NCI-H1436 treated with DMSO at 0.1 percent for 48 hours (cell line): ENCODE data around the gene HPN.
"Not testable (repeated sequence)": the region's sequence is repeated elsewhere in the genome, so short reads cannot be mapped to it uniquely, and the experiment has no call there.

Experiments used
- DNase-seq: peaks from one replicate; lab custom pipeline; 2025; lab: John Stamatoyannopoulos, UW

Gene HPN

GRCh38 chr19:35009424-35010415 lies 31.8 kb upstream of the HPN start:
- no peak for DNase-seq

DNA sequence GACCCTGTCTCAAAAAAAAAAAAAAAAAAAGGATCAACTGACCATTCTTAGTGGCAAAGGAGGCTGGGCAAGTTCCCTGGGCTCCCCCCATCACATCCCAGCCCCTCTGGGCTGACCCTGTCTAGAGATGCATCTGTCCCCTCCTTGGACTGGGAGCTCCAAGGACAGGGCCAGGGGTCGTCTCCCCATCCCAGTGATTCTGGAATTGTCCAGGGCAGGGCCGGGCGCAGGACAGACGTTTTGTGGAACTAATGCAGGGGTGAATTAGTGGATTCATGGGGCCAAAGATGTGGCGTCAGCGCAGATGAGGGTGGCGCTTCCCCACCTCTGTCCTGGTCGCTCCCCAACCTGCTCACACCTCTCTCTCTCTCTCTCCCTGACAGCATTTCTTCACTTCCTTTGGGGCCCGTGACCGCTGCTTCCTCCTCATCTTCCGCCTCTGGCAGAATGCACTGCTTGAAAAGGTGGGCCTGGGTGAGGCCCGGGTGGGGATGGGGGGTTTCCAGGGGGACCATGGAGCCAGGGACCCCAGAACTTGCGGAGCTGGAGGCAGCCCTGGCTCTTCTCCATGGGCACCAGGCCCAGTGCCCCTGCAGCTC lies 30.3 kb upstream of the HPN start:
- no peak for DNase-seq

DNA sequence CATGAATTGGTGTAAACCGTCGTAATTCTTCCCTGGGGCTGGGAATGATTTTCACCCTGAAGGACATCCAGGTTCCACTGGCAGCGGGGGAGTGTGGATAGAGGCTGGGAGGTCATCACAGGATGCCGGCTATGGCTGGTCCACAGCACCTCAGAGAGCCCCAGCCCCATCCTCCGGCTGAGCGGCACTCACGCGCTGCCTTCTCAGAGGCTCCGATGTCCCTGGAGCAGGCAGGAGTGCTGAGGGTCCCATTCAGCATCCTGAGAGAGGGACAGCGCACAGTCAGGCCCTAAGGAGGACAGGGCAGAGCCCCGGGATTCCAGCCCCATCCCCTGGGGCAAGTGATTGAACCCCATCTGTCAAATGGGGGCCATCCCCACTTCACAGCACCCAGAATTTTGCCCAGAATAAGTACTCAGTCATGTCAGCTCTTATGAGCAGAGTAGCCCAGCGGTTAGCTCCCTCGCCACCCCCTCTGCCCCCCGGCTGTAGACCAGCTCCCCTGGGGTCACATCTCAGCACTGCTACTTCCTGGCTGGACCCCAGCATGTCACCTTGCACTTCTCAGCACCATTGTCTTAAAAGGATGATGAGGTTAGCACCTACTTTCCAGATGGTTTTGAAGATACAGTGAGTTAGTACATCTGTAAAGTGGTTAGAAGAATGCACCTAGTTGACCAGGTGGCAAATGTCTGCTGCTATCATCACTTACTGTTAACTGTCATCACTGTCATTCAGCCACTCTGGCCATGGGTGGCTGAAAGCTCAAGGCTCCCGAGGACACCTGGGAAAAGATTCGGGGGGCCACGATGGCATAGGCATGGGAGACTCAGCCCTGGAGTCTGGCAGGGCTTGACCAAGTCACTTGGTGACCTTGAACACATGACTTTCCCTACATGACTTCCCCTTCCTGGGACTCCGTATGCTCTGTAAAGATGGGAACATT lies 29.5 kb upstream of the HPN start:
- no peak for DNase-seq

DNA sequence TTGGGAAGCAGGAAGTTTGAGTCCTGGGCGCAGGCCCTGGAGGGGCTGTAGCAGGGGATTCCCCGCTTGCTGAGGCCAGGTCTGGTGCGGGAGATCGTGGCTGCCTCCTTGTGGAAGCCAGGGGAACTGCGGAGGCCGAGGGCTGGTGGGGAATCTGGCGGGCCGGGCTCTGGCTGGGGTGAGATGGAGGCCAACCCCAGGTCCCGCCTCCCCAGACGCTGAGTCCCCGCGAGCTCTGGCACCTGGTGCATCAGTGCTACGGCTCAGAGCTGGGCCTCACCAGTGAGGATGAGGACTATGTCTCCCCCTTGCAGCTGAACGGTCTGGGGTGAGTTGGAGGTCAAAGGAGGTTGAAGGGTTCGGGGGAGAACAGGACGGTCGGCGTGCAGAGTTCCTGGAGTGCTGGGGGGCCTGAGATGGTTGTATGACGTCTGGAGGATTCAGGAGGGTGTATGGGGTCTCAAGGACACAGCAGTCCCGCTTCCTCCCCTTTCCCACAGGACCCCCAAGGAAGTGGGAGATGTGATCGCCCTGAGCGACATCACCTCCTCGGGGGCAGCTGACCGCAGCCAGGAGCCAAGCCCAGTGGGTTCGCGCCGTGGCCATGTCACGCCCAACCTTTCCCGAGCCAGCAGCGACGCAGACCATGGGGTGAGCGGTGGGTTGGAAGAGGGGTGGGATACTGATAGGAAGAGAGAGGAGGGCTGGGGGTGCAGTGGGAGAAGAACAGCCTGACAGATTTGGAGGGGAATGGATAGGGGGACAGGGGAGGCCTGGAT lies 28.3 kb upstream of the HPN start:
- DNase-seq = no peak

DNA sequence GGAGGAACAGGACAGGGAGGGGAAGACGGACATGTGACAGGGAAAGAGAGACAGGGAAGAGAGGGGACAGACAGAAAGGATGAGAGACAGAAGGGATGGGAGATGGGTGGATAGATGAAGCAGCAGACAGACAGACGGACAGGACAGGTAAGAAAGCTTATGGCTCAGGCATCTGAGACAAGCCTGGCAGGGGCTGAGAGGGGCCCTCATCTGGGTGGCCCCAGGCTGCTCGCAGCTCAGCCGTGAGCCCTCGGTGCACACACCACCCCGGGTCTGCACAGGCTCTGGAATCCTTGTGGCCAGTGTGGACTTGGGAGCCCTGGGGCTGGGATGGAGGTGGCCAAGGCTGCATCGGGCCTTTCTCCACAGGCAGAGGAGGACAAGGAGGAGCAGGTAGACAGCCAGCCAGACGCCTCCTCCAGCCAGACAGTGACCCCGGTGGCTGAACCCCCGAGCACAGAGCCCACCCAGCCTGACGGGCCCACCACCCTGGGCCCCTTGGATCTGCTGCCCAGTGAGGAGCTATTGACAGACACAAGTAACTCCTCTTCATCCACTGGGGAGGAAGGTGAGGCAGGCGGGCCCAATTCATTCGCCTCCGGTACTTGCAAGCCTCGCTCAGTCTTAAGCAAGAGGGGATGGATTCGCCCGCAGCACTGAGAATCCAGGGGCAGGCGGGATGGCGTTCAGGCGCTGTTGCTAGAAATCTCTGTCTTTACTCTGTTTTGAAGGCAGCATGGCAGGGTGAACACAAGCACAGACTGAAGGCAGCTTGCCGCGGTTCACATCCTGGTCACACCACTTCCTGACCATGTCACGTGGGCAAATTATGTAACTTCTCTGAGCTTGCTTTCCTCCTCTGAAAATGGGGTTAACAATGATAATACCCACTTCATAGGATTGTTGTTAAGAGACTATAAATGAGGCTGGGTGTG lies 27.4 kb upstream of the HPN start:
- no peak for DNase-seq

DNA sequence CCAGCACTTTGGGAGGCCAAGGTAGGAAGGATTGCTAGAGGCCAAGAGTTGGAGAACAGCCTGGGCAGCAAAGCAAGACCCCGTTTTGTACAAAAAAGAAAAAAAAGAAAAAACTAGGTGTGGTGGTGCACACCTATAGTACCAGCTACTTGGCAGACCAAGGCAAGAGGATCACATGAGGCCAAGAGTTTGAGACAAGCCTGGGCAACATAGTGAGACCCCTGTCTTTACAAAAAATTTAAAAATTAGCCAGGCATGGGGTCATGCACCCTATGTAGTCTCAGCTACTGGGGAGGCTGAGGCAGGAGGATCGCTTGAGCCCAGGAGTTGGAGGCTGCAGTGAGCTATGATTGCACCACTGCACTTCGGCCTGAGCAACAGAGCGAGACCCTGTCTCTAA lies 26.7 kb upstream of the HPN start:
- not testable (repeated sequence) for DNase-seq

DNA sequence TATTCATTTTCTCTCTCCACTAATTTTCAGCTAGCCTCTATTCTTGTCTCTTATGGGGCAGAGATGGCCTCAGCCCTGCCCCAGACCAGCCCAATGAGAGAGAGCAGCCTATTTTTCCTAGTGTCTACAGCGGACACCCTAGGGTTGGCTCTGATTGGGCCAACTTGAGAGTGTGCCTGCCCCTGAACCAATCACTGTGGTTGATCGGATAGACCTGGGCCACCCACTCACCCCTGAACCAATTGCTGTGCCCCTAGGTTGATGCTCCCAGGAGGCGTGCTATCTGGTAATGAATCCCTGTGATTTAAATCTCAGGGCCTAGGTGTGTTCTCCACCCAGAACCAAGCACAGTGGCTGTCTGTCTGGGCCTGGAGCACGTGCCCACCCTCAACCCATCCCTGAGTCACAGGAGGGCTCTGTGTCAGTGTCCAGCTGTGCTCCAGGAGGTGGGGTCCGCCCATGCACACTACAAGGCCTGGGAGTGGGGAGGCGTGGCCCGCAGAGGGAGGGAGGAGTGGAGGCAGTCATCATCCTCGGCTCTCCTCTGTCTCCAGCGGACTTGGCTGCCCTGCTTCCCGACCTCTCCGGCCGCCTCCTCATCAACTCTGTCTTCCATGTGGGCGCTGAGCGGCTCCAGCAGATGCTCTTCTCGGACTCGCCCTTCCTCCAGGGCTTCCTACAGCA lies 26.1 kb upstream of the HPN start:
- DNase-seq = no peak

- no peak for DNase-seq
Observed at GRCh38 chr19:35015954-35016351, 25.6 kb upstream of the HPN start.

- DNase-seq = no peak
Observed at GRCh38 chr19:35017507-35017906, 24.0 kb upstream of the HPN start.

GRCh38 chr19:35018379-35018778 lies 23.1 kb upstream of the HPN start:
- no peak for DNase-seq

DNA sequence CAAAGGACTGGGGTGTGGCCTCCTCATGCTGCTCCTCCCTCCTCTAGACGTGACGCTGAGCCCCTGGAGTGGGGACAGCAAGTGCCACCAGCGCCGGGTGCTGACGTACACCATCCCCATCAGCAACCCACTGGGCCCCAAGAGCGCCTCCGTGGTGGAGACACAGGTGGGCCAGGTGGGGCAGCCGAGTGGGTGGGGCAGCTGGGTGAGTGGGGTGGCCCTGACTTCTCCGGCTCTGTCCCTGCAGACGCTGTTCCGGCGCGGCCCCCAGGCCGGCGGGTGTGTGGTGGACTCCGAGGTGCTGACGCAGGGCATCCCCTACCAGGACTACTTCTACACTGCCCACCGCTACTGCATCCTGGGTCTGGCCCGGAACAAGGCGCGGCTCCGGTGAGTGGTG lies 22.4 kb upstream of the HPN start:
- DNase-seq = no peak

DNA sequence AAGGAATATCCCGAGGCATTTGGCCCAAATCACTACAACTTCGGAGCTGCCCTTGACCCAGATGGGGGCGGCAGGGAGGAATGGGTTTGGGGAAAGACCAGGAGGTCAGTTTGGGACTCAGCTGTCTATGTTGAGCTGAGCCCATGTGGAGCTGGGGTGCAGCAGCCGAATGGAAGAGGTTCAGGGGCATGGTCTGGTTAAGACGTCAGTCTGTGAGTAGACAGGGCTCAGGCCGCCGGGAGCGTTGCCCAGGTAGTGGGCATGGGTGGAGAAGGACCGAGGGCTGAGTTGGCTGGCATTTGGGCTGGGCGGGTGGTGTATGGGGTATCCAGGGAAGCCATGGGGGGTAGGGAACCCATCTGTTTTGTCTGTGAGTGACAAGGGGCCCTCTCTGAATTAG lies 20.5 kb upstream of the HPN start:
- no peak for DNase-seq

- no peak for DNase-seq
Observed at GRCh38 chr19:35021596-35021995, 19.9 kb upstream of the HPN start.

GRCh38 chr19:35022460-35022859 lies 19.1 kb upstream of the HPN start:
- DNase-seq = no peak

DNA sequence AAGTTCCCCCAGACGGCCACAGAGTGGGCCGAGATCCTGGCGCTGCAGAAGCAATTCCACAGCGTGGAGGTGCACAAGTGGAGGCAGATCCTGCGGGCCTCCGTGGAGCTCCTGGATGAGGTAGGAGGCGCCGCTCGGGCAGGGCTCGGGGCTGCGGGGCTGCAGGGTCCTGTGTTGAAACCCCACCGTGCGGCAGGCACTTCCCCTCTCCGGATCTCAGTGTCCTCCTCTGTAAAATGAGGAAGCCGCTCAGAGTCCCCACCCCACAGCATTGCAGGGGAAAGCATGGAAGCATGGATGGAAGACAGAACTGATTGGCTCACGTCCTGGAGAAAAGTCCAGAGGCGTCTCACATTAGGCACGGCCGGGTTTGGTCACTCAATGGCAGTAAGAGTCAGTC lies 18.1 kb upstream of the HPN start:
- DNase-seq = no peak

GRCh38 chr19:35024095-35024494 lies 17.4 kb upstream of the HPN start:
- DNase-seq = no peak

GRCh38 chr19:35025969-35026368 lies 15.6 kb upstream of the HPN start:
- no peak for DNase-seq

DNA sequence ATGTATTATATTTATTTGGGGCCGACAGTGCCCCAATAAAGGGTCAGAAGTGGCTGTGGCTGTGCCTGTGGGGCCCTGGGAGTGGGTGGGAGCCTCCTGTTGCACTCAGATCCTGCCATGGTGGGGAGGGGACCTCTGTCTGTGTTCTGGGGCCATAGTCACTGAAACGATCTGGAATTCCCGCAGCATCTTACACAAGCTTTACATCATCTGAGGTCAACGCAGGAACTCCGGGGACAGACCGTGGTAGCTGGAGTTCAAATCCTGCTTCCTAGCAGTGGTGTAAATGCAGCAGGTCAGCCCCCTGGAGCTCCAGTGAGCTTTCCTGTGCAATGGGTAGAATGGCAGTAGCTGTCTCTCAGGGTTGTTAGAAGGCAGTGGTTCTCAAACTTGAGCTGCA lies 15.1 kb upstream of the HPN start:
- DNase-seq = no peak

DNA sequence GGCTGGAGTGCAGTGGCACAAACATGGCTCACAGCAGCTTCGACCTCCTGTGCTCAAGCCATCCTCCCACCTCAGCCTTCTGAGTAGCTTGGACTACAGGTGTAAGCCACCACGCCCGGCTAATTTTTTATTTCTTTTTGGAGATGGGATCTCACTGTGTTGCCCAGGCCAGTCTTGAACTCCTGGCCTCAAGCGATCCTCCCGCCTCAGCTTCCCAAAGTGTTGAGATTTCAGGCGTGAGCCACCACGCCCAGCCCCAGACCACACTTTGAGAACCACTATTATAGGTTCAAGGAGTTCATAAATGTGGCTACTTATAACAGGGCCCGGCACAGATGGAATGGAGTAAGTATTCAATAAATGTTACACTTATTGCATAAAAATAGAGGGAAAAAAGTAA lies 14.5 kb upstream of the HPN start:
- DNase-seq = no peak
